SHP77 treated with DMSO at 0.1 percent for 48 hours (cell line): ENCODE results near the gene ZSCAN4.

Experiments used
- DNase-seq: peaks from one replicate; lab custom pipeline; 2025; lab: John Stamatoyannopoulos, UW

The ZSCAN4 gene

GRCh38 chr19:57668635-57669034 is at the start of gene ZSCAN4:
Gene ZSCAN4, plus strand, starts transcription at chr19:57668935. Its CDS starts 7,211 bp downstream, at chr19:57676146.
- DNase-seq, result no peak

- no peak for DNase-seq
These were observed 47.9 kb upstream of the ZSCAN4 start for GRCh38 chr19:57620673-57621348.

- DNase-seq, result no peak
These were observed 45.6 kb upstream of the ZSCAN4 start for GRCh38 chr19:57623091-57623490.

GRCh38 chr19:57632987-57633831 is 35.5 kb upstream of the ZSCAN4 start, which contains the start of gene ZNF211:
Gene ZNF211, plus strand, starts transcription at chr19:57633168. Its CDS starts 179 bp downstream, at chr19:57633347.
- DNase-seq, result peak; percentile 84

GRCh38 chr19:57633832-57634131 is 35.0 kb upstream of the ZSCAN4 start:
- DNase-seq, result no peak

GRCh38 chr19:57637379-57637778 is 31.4 kb upstream of the ZSCAN4 start:
- DNase-seq, result no peak

GRCh38 chr19:57641715-57642234 is 27.0 kb upstream of the ZSCAN4 start:
- DNase-seq, result no peak

GRCh38 chr19:57642396-57643046 is 26.2 kb upstream of the ZSCAN4 start:
- no peak for DNase-seq

- no peak for DNase-seq
These were observed 25.0 kb upstream of the ZSCAN4 start for GRCh38 chr19:57643734-57644133.

GRCh38 chr19:57648331-57649003 is 20.3 kb upstream of the ZSCAN4 start:
- DNase-seq, result no peak

- DNase-seq, result no peak
These were observed 17.1 kb upstream of the ZSCAN4 start for GRCh38 chr19:57651654-57651996.

GRCh38 chr19:57653689-57654088 is 15.0 kb upstream of the ZSCAN4 start:
- DNase-seq, result no peak

- no peak for DNase-seq
These were observed 13.3 kb upstream of the ZSCAN4 start for GRCh38 chr19:57655443-57655842.

- no peak for DNase-seq
These were observed 12.4 kb upstream of the ZSCAN4 start for GRCh38 chr19:57656346-57656745.

GRCh38 chr19:57664269-57665127 is 4.2 kb upstream of the ZSCAN4 start:
- no peak for DNase-seq

GRCh38 chr19:57665261-57665806 is 3.4 kb upstream of the ZSCAN4 start:
- DNase-seq, result no peak

- DNase-seq, result no peak
These were observed 1.5 kb upstream of the ZSCAN4 start for GRCh38 chr19:57667228-57667627.

- no peak for DNase-seq
These were observed 2.6 kb downstream of the ZSCAN4 start for GRCh38 chr19:57671124-57671895.

- DNase-seq, result no peak
These were observed 3.7 kb downstream of the ZSCAN4 start for GRCh38 chr19:57672466-57672865.

GRCh38 chr19:57675881-57676280 is 7.1 kb downstream of the ZSCAN4 start:
- DNase-seq, result no peak
